Trophoblast cell (in vitro differentiated cells and primary cell): ENCODE data around the gene MSL1.

Experiments used
- DNase-seq, 2 donors: peaks; one replicate each; pipeline ENCODE4 v3.0.0-alpha.2; 2016
- H2AFZ ChIP-seq: 2 replicates; pipeline ENCODE4 v1.6.1; 2013; ENCODE audit warnings: low read length, moderate library complexity, mild to moderate bottlenecking; ENCODE audit not compliant: insufficient read depth, poor library complexity
- H2AK5ac ChIP-seq: 2 replicates; pipeline ENCODE4 v1.6.1; 2013; ENCODE audit warnings: mild to moderate bottlenecking, low read length
- H2BK120ac ChIP-seq: 2 replicates; pipeline ENCODE4 v1.6.1; 2013; ENCODE audit warnings: low read length, mild to moderate bottlenecking, moderate library complexity; ENCODE audit not compliant: insufficient read depth, poor library complexity
- H2BK12ac ChIP-seq: 2 replicates; pipeline ENCODE4 v1.6.1; 2013; ENCODE audit warnings: mild to moderate bottlenecking, low read length, moderate library complexity
- H2BK5ac ChIP-seq: 2 replicates; pipeline ENCODE4 v1.6.1; 2013; ENCODE audit warnings: low read length, low read depth, moderate library complexity, mild to moderate bottlenecking; ENCODE audit not compliant: poor library complexity
- H3K14ac ChIP-seq: 2 replicates; pipeline ENCODE4 v1.6.1; 2013; ENCODE audit warnings: mild to moderate bottlenecking, low read length
- H3K18ac ChIP-seq: 2 replicates; pipeline ENCODE4 v1.6.1; 2013; ENCODE audit warnings: mild to moderate bottlenecking, low read length
- H3K23ac ChIP-seq: 2 replicates; pipeline ENCODE4 v1.6.1; 2013; ENCODE audit warnings: low read length
- H3K27ac ChIP-seq: 2 replicates; pipeline ENCODE4 v1.5.1; 2013; ENCODE audit warnings: low read depth, mild to moderate bottlenecking, inconsistent platforms, low read length, moderate library complexity
- H3K27me3 ChIP-seq: 2 replicates; pipeline ENCODE4 v1.6.1; 2013; ENCODE audit warnings: inconsistent platforms, mild to moderate bottlenecking, low read length, moderate library complexity; ENCODE audit not compliant: insufficient read depth
- H3K36me3 ChIP-seq, 2 experiments: 1 replicate in 1 of 2; 2 replicates in 1 of 2; pipeline ENCODE4 v1.6.1; 2013; ENCODE audit warnings: low read length in 2 of 2, mild to moderate bottlenecking in 2 of 2, moderate library complexity in 1 of 2; ENCODE audit not compliant: insufficient read depth in 2 of 2, control insufficient read depth in 1 of 2
- H3K4ac ChIP-seq: 2 replicates; pipeline ENCODE4 v1.6.1; 2013; ENCODE audit warnings: low read depth, mild to moderate bottlenecking, low read length, moderate library complexity
- H3K4me1 ChIP-seq, 2 experiments: 1 replicate in 1 of 2; 2 replicates in 1 of 2; pipeline ENCODE4 v1.6.1; 2013; ENCODE audit warnings: low read length in 2 of 2, mild to moderate bottlenecking in 2 of 2, moderate library complexity in 1 of 2; ENCODE audit not compliant: insufficient read depth in 2 of 2, control insufficient read depth in 1 of 2
- H3K4me2 ChIP-seq: 2 replicates; pipeline ENCODE4 v1.6.1; 2013; ENCODE audit warnings: inconsistent platforms, mild to moderate bottlenecking, low read length, moderate library complexity
- H3K4me3 ChIP-seq: 2 replicates; pipeline ENCODE4 v1.5.1; 2013; ENCODE audit warnings: mild to moderate bottlenecking, low read depth, low read length, inconsistent platforms
- H3K79me1 ChIP-seq: one replicate; pipeline ENCODE4 v1.6.1; 2013; ENCODE audit warnings: low read length
- H3K79me2 ChIP-seq: 2 replicates; pipeline ENCODE4 v1.6.1; 2013; ENCODE audit warnings: low read length, mild to moderate bottlenecking; ENCODE audit not compliant: control insufficient read depth, insufficient read depth, poor library complexity
- H3K9ac ChIP-seq: 2 replicates; pipeline ENCODE4 v1.6.1; 2013; ENCODE audit warnings: mild to moderate bottlenecking, low read length
- H3K9me3 ChIP-seq: 2 replicates; pipeline ENCODE4 v1.6.1; 2013; ENCODE audit warnings: low read depth, mild to moderate bottlenecking, control low read depth, inconsistent platforms, low read length; ENCODE audit not compliant: insufficient read depth
- H4K12ac ChIP-seq: 2 replicates; pipeline ENCODE4 v1.6.1; 2013; ENCODE audit warnings: low read depth, mild to moderate bottlenecking, low read length, moderate library complexity
- H4K8ac ChIP-seq: 2 replicates; pipeline ENCODE4 v1.6.1; 2013; ENCODE audit warnings: low read depth, mild to moderate bottlenecking, low read length, moderate library complexity
- H4K91ac ChIP-seq: one replicate; pipeline ENCODE4 v1.6.1; 2013; ENCODE audit warnings: low read depth, mild to moderate bottlenecking, low read length, moderate library complexity
- WGBS: extraction: QIAGEN DNeasy Blood & Tissue Kit; methylation state at CpG from one replicate; pipeline ENCODE4 v1.1.7; 2013; ENCODE audit warnings: missing lambda C conversion rate; ENCODE audit not compliant: insufficient read length, insufficient coverage; ENCODE audit errors: extremely low coverage; 5-methylcytosine and 5-hydroxymethylcytosine counted together

MSL1 gene

GRCh38 chr17:40103071-40103661, 18.6 kb upstream of the MSL1 start:
- Histone ChIP-seq H3K14ac (no peak overlapping the region), H2BK120ac (no peak overlapping the region), H4K8ac (no peak overlapping the region), H2AK5ac (peak overlapping the region; percentile 26), H3K4me3 (no peak overlapping the region), H2AFZ (no peak overlapping the region), H3K9ac (no peak overlapping the region), H3K18ac (no peak overlapping the region), H3K79me2 (no peaks in the 10 kb centered on the region), H4K91ac (no peak overlapping the region), H2BK12ac (no peak overlapping the region), H3K23ac (no peak overlapping the region), H3K27me3 (no peaks in the 10 kb centered on the region), H4K12ac (no peak overlapping the region), H3K4me1 (peaks cover 24 to 38% of the 10 kb centered on the region in 2 experiments), H2BK5ac (no peak overlapping the region), H3K36me3 (no peaks in the 10 kb centered on the region), H3K4ac (no peak overlapping the region), H3K4me2 (no peak overlapping the region), H3K9me3 (peaks cover 2% of the 10 kb centered on the region), H3K27ac (no peak overlapping the region), H3K79me1 (peaks cover 16% of the 10 kb centered on the region)
- no CpG with 5 or more reads among the region's 3 CpGs for WGBS
- DNase-seq = no peak

GRCh38 chr17:40103688-40104087, 18.1 kb upstream of the MSL1 start:
- Histone ChIP-seq H3K18ac (no peak overlapping the region), H3K4ac (no peak overlapping the region), H2BK5ac (no peak overlapping the region), H3K27ac (no peak overlapping the region), H2AFZ (no peak overlapping the region), H3K4me1 (peaks cover 21 to 35% of the 10 kb centered on the region in 2 experiments), H3K4me3 (no peak overlapping the region), H4K12ac (no peak overlapping the region), H2BK120ac (no peak overlapping the region), H4K91ac (no peak overlapping the region), H3K9ac (no peak overlapping the region), H3K4me2 (no peak overlapping the region), H4K8ac (no peak overlapping the region), H3K23ac (no peak overlapping the region), H3K14ac (no peak overlapping the region), H3K79me2 (no peaks in the 10 kb centered on the region), H2AK5ac (no peak overlapping the region), H2BK12ac (no peak overlapping the region), H3K9me3 (peaks cover 2% of the 10 kb centered on the region), H3K36me3 (no peaks in the 10 kb centered on the region), H3K79me1 (peaks cover 15% of the 10 kb centered on the region), H3K27me3 (no peaks in the 10 kb centered on the region)
- DNase-seq = no peak
- no CpG with 5 or more reads among the region's 2 CpGs for WGBS

- Histone ChIP-seq H3K4me3 (no peak overlapping the region), H3K27ac (no peak overlapping the region), H2BK120ac (no peak overlapping the region), H3K14ac (no peak overlapping the region), H3K9ac (no peak overlapping the region), H2AFZ (no peak overlapping the region), H4K12ac (no peak overlapping the region), H3K18ac (no peak overlapping the region), H3K9me3 (peaks cover 2% of the 10 kb centered on the region), H4K8ac (no peak overlapping the region), H3K4me1 (peaks cover 11 to 24% of the 10 kb centered on the region in 2 experiments), H2BK5ac (no peak overlapping the region), H3K27me3 (no peaks in the 10 kb centered on the region), H3K4ac (no peak overlapping the region), H3K79me2 (no peaks in the 10 kb centered on the region), H3K79me1 (peaks cover 13% of the 10 kb centered on the region), H2AK5ac (no peak overlapping the region), H4K91ac (no peak overlapping the region), H2BK12ac (no peak overlapping the region), H3K23ac (no peak overlapping the region), H3K4me2 (no peak overlapping the region), H3K36me3 (no peaks in the 10 kb centered on the region)
- DNase-seq = no peak
- WGBS = no CpG with 5 or more reads among the region's 3 CpGs
Measured at GRCh38 chr17:40104594-40105486, 16.9 kb upstream of the MSL1 start.

DNA sequence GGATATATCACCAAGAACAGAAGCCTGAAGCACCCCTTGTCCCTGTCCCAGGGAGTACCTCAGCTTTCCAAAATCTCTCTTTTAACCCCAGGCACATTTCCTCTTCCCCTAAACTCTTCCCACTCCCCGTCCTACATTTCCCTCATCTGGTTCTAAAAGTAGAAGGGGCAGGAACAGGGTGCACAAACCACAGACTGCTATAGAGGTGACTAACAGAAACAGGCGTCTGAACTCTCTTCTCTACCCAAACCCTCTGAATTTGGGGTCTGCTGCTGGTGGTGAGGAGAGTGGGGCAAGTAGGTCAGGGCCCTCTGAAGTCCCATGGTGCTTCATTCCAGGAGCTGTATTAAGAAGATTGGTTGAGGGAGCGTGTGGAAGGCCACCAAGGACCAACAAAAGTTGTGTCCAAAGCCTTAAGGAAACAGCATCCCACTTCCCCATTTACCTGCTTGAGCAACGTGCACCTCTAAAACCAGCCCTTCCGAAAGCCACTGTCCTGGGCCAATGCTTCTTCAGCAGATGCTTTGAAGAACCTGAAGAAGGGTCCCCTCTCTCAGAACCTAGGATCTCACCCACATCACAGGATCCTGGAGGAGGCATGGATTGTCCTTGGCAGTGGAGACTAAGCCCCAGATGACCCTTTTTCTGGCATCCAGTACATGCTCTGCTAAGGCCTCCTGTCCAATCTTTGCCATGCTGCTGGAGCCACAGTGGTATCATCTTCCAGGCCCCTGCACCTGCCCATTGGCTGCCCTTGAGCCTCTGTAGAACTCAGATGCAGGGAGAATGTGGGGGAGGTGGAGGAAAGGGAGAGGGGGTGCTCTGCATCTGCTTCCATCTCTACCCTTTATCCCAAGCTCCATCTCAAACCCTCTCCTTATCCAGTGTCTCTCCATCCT, 15.7 kb upstream of the MSL1 start:
- H3K4ac ChIP-seq = no peak overlapping the region
- H2AFZ ChIP-seq = no peak overlapping the region
- peaks cover 7% of the 10 kb centered on the region for H3K79me1 ChIP-seq
- no peak overlapping the region for H3K9ac ChIP-seq
- no peaks in the 10 kb centered on the region for H3K27me3 ChIP-seq
- H3K79me2 ChIP-seq = no peaks in the 10 kb centered on the region
- no peak overlapping the region for H3K4me3 ChIP-seq
- DNase-seq = no peak
- no peak overlapping the region for H2AK5ac ChIP-seq
- 100% methylated on average over 1 of the region's 5 CpGs for WGBS
- no peak overlapping the region for H2BK120ac ChIP-seq
- H3K27ac ChIP-seq = no peak overlapping the region
- peaks cover 13 to 21% of the 10 kb centered on the region in 2 experiments for H3K4me1 ChIP-seq
- no peak overlapping the region for H3K18ac ChIP-seq
- no peak overlapping the region for H4K12ac ChIP-seq
- H2BK5ac ChIP-seq = no peak overlapping the region
- H4K8ac ChIP-seq = no peak overlapping the region
- no peak overlapping the region for H3K4me2 ChIP-seq
- peaks cover 2% of the 10 kb centered on the region for H3K9me3 ChIP-seq
- no peak overlapping the region for H4K91ac ChIP-seq
- no peak overlapping the region for H2BK12ac ChIP-seq
- no peak overlapping the region for H3K14ac ChIP-seq
- H3K23ac ChIP-seq = no peak overlapping the region
- H3K36me3 ChIP-seq = no peaks in the 10 kb centered on the region
